Raji (cell line): ENCODE data around the gene APH1B.

Experiments used
- POLR2A ChIP-seq: IDR thresholded peaks from 2 replicates; pipeline ENCODE4 v1.6.1; 2011; ENCODE audit warnings: low read depth, low read length, control low read depth; ENCODE audit not compliant: insufficient read depth

The APH1B gene

DNA sequence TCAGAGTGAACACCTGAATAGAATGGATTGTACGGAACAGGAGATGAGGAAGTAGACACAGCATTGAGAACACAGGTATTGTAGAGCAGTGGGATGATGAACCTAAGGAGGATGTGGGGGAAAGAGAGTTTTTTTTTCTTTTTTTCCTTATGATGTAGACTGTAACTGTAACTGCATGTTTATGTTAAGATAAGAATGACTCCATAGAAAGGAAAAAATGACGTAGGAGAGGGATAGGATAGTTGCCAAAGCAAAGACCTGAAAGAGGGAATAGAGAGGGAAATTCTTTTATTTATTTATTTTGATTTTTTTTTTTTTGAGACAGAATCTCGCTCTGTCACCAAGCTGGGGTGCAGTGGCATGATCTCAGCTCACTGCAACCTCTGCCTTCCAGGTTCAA lies 33.2 kb downstream of the APH1B start:
- TF ChIP-seq POLR2A = no peak

DNA sequence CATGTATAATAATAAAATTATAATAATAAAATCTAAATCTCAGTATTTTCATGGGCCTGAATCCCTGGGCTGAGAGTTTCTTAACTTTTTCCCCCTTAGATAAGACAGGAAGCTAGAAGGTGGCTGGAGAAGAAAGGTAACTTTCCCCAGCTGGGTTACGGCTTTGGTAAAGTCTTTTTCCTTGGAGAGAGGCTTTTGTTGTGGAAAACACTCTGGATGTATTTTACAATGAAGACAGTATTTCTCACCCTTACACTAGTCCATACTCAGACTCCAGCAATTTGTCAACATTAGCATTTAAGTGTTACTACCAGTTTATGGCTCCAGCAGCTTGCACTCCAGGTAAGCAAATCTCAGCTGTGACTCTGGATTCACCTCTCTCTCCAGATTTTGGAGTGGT lies 34.9 kb downstream of the APH1B start:
- no peak for TF ChIP-seq POLR2A

DNA sequence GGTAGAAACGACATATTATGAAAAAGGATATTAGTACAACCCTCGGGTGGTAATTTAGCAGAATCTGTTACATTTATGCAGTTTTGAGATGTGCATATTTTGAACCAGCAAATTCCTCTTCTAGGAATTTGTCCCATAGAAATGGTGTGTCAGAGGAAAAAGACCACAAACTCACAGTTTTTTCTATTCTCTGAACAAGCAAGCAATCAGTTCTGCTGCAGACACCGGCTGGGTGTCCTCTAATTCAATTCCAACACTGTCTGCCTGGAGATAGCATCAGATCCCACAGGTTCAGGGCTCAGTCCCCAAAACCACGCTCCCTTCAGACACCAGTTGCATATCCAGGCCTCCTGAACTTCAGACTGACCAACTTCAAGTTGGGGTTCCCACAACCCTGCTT lies 36.4 kb downstream of the APH1B start:
- no peak for TF ChIP-seq POLR2A

DNA sequence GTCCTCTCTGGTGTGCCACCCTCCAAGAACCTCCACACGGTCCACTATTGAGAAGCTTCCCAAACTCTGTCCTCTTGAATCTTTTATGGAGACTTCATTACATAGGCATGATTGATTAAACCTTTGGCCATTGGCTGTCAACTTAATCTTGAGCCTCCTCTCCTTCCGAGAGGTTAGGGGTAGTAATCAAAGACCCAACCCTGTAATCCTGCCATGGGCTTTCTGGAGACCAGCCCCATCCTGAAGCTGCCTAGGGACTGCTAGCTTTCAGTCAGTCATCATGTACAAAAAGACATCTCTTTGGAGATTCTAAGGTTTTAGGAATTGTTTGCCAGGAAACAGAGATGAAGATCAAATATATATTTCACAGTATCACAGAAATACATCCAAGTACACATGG lies 37.0 kb downstream of the APH1B start:
- TF ChIP-seq POLR2A = no peak

DNA sequence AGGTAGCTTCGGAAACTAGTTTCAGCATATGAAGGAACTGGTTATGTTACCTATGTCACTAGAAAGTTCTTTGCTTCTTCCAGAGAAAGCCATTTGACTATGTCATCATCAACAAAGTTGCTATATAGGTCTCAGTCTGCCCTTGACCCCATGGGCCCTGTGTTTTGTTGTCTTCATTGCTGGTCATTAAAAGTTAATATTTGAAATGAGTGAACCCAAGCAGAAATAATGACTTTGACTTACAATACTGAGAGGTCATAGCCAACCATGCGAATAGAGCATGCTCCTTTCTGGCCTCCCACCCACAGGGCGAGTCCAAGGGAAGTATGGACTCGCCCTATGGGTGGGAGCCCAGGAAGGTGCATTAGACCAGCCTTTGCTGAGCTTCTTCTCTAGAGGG lies 40.9 kb downstream of the APH1B start:
- no peak for TF ChIP-seq POLR2A

DNA sequence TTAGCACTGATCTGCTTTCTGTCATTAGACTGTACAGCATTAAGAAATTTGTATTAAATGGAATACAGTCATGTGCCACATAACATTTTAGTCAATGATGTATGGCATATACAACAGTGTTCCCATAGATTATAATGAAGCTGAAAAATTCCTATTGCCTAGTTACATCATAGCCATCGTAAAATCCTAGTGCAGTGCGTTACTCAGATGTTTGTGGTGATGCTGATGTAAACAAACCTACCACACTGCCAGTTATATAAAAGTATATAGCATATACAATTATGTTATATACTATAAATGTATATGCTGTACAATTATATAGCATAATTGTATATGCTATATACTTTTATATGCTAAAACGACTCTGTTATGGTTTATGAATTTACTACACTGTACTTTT lies 41.7 kb downstream of the APH1B start:
- no peak for TF ChIP-seq POLR2A

DNA sequence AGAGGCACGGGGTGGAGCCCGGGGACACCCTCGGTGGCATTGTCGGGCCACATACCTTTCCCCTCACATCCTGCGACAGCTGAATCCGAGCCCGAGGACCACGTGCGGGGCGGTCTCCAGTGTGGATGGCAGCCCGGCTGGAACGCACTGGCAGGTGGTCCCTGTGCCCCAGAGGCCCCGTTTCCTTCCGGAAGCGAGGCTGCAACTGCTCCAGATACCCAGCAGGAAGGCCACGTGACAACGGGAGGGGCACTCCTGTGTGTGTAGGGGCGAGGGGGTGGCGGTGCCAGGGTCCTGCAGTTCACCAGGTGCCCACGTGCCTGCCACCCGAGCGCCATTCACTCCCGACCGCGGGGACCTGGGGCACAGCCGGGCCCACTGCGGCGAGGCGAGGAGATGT lies 44.1 kb downstream of the APH1B start:
- TF ChIP-seq POLR2A = no peak

DNA sequence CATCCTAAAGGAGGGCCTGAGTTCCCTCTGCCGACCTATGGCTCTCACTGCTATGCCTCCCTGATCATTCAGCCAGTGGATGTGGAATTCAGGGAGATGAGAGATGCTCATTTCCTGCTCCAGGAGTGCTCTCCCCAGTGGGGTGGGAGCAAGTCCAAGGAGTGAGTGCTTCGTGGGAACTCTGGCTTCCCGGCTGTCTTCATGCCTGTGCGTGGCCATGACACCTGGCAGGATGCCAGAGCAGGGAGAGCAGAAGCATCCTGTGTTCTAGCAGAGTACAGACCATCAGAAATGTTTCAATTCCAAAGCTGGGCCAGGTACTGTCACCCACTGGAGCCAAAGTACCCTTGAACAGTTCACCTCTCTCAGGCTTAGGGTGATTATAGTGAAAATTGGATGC lies 45.1 kb downstream of the APH1B start:
- TF ChIP-seq POLR2A = no peak

DNA sequence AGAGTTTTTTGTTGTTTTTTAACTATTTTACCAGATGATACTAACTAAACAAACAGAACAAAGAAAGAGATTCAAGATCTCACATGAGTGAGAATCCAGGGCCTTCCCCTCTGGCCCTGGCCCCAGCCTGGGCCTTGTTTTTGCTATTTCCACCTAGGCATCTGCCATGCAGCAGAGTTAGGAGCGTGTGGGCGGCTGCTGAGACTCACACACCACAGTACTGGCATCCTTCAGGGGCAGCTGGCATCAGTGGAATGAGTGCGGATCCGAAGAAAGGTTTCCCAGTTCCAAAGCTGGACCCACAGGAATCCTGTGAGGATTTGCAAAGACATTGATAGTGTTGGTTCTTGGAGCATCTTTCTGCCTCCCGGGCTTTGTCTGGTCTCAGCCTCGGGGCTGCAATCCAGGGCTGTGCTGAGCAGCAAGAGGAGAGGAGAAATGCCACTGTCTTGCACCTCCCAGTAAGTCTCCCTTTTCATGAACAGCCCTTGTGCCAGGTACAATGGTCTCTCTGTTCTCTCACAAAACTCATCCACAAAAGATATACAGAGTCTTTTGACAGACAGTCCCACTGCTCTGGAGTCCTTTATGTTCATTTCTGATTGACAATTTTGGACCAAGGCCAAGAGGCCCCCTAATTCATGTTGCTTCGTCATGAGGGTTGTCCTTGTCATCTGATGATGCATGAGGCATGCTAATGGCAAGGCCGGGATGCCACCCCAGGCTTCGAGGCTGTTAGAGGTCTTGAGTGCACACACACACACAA lies 46.6 kb downstream of the APH1B start:
- no peak for TF ChIP-seq POLR2A

DNA sequence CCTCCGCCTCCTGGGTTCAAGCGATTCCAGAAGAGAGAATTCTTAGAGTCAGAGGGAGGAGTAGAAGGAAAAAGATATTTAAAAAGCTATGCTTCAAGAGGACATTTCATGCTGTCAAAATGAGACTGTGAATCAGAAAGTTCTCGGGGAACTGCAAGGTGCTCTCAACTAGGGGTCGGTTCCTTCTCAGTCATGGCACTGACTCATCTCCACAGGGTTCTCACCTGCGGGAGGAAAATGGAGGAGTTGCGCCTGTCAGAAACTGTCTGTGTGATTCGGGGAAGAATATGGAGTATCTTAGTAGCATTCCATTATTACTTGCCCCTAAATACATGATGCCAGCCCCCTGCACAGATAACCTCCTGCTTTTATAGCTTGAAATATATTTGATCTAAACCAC lies 47.4 kb downstream of the APH1B start:
- no peak for TF ChIP-seq POLR2A

DNA sequence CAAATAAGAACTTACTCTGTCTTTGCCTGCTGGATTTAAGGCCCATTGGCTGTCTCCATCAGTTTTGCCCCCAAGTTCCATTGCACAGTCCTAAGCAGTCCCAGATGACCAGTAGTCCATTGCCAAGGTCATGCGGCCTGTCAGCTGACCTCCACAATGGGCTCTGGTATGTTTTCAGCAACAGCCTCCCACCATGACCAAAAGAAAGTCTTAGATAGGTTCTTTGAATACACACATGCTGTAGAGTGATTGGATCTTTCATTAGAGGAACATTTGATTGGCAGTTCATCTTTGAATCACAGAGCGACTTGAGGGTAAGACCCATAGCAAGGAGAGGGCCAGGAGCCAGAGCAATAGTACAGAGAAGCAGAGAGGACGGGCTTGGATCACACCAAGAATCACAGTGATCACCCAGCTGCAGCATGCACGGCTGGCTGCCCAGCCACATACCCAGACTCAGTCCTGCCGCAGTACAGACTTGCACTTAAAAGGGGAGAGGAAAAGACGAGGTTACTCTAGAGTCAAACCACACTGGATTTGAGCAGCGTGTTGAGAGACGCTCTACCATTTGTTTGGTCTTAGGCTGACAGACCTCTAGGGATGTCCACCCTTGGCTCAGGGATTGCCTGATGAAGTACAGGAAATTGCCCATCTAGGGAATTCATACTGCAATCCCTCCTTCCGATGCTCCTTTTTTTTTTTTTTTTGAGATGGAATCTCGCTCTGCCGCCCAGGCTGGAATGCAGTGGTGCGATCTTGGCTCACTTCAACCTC lies 50.4 kb downstream of the APH1B start:
- TF ChIP-seq POLR2A = no peak

DNA sequence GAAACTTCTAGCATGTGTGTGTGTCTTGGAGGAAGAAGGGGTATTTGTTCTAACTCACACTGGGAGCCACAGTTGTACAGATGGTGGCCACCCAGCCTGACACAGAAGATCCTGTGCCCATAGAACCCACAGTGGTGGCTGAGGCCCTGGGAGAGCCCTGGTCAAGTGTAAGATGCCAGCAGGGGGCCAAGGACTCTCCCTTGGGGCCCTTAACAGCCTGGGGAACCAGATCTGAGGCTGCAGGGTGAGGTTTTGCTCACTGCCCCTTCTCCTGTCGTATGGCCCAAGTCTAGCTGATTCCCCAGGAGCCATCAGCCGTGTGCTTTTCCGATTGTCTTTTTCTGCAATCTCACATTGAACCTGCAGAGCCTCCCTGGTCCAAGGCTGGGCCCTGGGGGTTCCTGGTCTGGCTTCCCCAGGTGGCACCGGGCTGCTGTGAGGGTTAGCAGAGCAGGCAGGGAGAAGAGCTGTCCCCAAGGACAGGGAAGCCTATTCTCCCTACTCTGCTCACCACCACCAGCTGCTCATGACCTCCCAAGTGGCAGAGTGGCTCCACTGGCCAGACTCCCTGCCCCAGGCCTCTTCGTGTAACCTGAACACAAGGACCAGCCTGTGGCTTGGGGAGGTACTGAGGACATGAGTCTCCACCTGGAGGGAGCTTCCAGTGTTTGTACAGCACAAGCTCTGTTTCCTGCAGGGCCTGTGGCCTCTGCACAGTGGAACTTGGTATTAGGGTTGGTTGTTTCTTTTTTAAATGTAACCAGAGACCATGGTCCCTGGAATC lies 52.4 kb downstream of the APH1B start:
- TF ChIP-seq POLR2A = no peak

DNA sequence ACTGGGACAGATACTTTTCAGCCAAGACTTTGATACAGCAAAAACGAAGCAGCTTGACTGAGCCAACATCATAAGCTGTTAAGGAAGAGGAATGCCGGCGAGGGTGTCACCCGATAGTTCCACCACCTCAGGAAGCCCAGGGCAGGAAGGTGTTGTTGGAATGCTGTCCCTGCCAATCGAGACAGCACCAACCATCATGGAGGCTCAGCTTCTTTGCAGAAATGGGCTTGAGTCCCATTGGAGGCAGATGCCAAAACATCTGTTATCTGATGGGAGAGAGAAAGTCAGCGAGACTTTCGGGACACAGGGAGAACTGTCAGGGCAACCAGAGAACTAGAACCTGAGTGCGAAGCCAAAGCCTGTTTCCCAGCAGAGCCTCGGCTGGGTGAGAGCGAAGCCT lies 53.5 kb downstream of the APH1B start:
- no peak for TF ChIP-seq POLR2A

DNA sequence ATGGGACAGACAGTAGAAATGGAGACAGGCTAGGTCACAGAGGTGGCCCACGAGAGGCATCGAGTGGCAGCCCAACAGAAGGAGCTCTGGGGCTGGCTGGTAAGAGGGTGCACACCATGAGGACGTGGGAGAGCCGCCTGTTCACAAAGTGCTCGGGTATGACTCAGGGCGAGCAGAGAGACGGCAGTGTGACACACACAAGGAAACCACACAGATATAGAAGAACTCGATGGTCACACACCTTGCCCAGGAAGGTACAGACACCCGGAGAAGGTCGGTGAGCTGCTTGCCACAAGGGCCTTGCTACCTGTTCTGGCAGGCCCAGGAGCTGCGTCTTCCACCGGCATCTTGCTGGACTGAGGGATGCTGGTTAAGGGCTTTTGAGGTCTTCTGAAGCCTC lies 54.1 kb downstream of the APH1B start:
- TF ChIP-seq POLR2A = no peak

DNA sequence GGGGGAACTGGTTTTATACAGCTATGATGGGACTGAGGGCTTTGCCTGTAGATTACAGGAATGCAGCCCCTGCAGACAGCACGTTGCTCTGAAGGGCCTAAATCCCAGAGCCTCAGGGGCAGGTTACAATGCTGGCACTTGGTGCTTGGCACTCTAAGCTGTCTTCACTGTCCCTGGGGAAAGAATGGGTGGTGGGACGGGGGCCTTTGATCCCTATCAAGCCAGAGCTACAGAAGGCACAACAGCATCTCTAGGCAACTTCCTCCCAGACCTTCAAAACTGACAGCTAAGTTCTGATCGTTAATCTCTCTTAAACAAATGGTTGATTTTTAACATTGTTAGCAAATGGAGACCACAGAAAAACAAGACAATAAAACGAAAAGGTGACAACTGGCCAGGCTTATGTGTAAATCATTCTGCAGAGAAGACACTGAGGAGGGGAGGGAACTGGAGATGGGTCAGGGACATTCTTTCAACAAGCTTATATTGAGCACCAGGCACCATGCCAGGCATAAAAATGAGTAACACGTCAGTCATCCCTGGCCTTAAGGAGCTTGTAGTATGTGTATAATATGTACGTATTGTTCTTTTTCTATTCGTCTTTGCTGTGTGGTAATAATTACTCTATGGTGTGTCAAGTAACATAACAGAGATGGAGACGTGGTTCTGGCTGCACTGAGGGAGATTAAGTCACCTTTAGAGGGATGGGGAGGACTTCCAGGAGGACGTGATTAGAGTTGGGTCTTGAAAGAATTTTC lies 55.1 kb downstream of the APH1B start:
- TF ChIP-seq POLR2A = no peak
